IgD-negative memory B cell (primary cell): ENCODE measurements around the gene RBM33. TPM values are rescaled to one million over a fixed set of nuclear protein-coding genes. Genes with fewer than 3 reads are reported as not detected.

ENCODE experiments used
- H3K27ac Mint-ChIP-seq, 3 donors: one replicate each; pipeline ENCODE4 v1.8.0; 2020 to 2022; ENCODE audit warnings: mild to moderate bottlenecking in 3 of 3, mixed read lengths in 3 of 3, moderate library complexity in 1 of 3
- H3K27me3 Mint-ChIP-seq: one replicate; pipeline ENCODE4 v1.8.0; 2021; ENCODE audit warnings: mixed read lengths
- H3K36me3 Mint-ChIP-seq: one replicate; pipeline ENCODE4 v1.8.0; 2020; ENCODE audit warnings: mild to moderate bottlenecking, mixed read lengths
- H3K4me1 Mint-ChIP-seq, 3 donors: one replicate each; pipeline ENCODE4 v1.8.0; 2020 to 2022; ENCODE audit warnings: mixed read lengths in 3 of 3, mild to moderate bottlenecking in 1 of 3
- H3K4me3 Mint-ChIP-seq, 4 donors: one replicate each; pipeline ENCODE4 v1.8.0; 2020 to 2022; ENCODE audit warnings: mild to moderate bottlenecking in 4 of 4, mixed read lengths in 4 of 4, moderate library complexity in 3 of 4
- H3K9me3 Mint-ChIP-seq, 3 donors: one replicate each; pipeline ENCODE4 v1.8.0; 2020 to 2021; ENCODE audit warnings: mixed read lengths in 3 of 3, mild to moderate bottlenecking in 1 of 3
- polyA plus RNA-seq: library from polyadenylated mRNA; unstranded; fragments of 300-500 nt; fragmentation: Illumina TruSeq; gene quantifications from one replicate; pipeline ENCODE4 v1.2.3, GENCODE V29; 2021

The RBM33 gene
- polyA plus RNA-seq, 1 donor from 2014 or later: 72.4 TPM

- Mint-ChIP-seq H3K4me3 (peak overlapping the region in 1 of 4 donors; percentile 50), H3K36me3 (peaks cover 4% of the 10 kb centered on the region), H3K27ac (peak overlapping the region in 1 of 3 donors; percentile 23), H3K4me1 (peaks cover 2 to 6% (median 5%) of the 10 kb centered on the region in 3 donors), H3K9me3 (no peaks in the 10 kb centered on the region), H3K27me3 (peaks cover 8% of the 10 kb centered on the region)
These were observed 144.7 kb downstream of the RBM33 start for GRCh38 chr7:155789001-155789725.

GRCh38 chr7:155790666-155791065 lies 146.2 kb downstream of the RBM33 start:
- Mint-ChIP-seq H3K4me1 (peaks cover 2 to 6% (median 5%) of the 10 kb centered on the region in 3 donors), H3K4me3 (no peak overlapping the region), H3K36me3 (peaks cover 2% of the 10 kb centered on the region), H3K9me3 (no peaks in the 10 kb centered on the region), H3K27me3 (peaks cover 11% of the 10 kb centered on the region), H3K27ac (no peak overlapping the region)

GRCh38 chr7:155791214-155791737 lies 146.8 kb downstream of the RBM33 start:
- Mint-ChIP-seq H3K4me1 (peaks cover 1 to 2% (median 2%) of the 10 kb centered on the region in 3 donors), H3K9me3 (no peaks in the 10 kb centered on the region), H3K27me3 (peaks cover 9% of the 10 kb centered on the region), H3K27ac (peak overlapping the region in 1 of 3 donors; percentile 31), H3K36me3 (no peaks in the 10 kb centered on the region), H3K4me3 (no peak overlapping the region)

DNA sequence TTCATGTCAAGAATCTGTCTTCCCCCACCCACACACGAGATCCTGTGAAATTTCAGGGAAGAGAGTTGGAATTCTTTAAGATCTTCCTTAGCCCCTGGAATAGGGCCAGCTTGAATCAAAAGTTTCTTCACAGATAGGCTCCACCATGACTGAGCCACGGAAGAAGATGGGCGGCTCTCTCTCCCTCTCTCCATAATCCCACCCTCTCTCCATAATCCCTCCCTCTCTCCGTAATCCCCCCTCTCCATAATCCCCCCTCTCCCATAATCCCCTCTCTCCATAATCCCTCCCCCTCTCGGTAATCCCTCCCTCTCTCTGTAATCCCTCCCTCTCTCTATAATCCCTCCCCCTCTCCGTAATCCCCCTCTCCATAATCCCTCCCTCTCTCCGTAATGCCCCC lies 147.4 kb downstream of the RBM33 start:
- Mint-ChIP-seq H3K27me3 (peaks cover 11% of the 10 kb centered on the region), H3K36me3 (no peaks in the 10 kb centered on the region), H3K4me3 (no peak overlapping the region), H3K27ac (no peak overlapping the region), H3K9me3 (no peaks in the 10 kb centered on the region), H3K4me1 (no peaks in the 10 kb centered on the region)

GRCh38 chr7:155792315-155792960 lies 148.0 kb downstream of the RBM33 start:
- H3K36me3 Mint-ChIP-seq: no peaks in the 10 kb centered on the region
- H3K27me3 Mint-ChIP-seq: peaks cover 11% of the 10 kb centered on the region
- H3K9me3 Mint-ChIP-seq: no peaks in the 10 kb centered on the region
- no peak overlapping the region for H3K27ac Mint-ChIP-seq
- H3K4me1 Mint-ChIP-seq: no peaks in the 10 kb centered on the region
- H3K4me3 Mint-ChIP-seq: no peak overlapping the region

GRCh38 chr7:155792999-155793560 lies 148.6 kb downstream of the RBM33 start:
- no peaks in the 10 kb centered on the region for H3K9me3 Mint-ChIP-seq
- H3K27ac Mint-ChIP-seq: no peak overlapping the region
- H3K4me3 Mint-ChIP-seq: no peak overlapping the region
- peaks cover 0 to under 1% (median 0%) of the 10 kb centered on the region in 3 donors for H3K4me1 Mint-ChIP-seq
- no peaks in the 10 kb centered on the region for H3K36me3 Mint-ChIP-seq
- H3K27me3 Mint-ChIP-seq: peaks cover 8% of the 10 kb centered on the region

DNA sequence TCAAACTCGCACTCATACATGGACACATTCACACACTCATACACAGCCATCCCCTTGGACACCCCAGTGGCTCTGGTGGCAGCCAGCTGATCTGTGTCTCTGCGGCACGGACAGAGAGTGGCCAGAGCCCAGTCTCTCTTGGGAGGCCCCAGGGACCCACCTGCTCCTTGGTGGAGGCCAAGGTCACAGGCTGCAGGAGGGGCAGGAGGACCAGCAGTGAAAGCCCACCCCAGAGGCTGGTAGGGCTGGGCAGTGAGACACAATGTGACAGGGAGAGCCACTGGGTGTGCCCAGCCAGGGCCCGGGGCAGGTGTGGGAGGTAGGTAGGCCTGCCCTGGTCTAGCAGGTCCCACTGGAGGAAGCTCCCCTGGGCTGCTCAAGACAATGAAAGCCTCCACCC lies 149.3 kb downstream of the RBM33 start:
- no peak overlapping the region for H3K4me3 Mint-ChIP-seq
- no peaks in the 10 kb centered on the region for H3K9me3 Mint-ChIP-seq
- no peak overlapping the region for H3K27ac Mint-ChIP-seq
- no peaks in the 10 kb centered on the region for H3K36me3 Mint-ChIP-seq
- peaks cover 12% of the 10 kb centered on the region for H3K27me3 Mint-ChIP-seq
- H3K4me1 Mint-ChIP-seq: peaks cover 0 to 6% (median 6%) of the 10 kb centered on the region in 3 donors

DNA sequence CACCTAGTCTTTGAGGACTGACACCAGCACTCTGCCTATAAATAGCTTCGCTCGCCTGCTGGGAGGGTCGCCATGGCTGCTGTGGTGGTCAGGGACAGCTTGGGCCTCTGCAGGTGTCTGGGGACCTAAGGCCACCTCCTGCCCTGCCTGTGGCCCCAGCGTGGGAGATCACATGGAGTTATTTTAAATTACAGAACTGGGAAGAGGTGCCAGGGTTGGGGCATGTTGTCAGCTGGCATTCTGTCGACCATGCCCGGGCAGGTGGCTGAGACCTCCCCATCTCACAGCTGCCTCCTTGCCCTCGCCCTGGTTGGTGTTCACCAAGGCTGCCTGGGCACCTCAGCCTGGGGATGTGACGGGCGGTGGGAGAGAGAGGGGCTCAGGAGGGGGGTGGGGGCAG lies 149.7 kb downstream of the RBM33 start:
- H3K36me3 Mint-ChIP-seq: no peaks in the 10 kb centered on the region
- H3K27ac Mint-ChIP-seq: no peak overlapping the region
- H3K27me3 Mint-ChIP-seq: peaks cover 17% of the 10 kb centered on the region
- no peaks in the 10 kb centered on the region for H3K9me3 Mint-ChIP-seq
- no peak overlapping the region for H3K4me3 Mint-ChIP-seq
- H3K4me1 Mint-ChIP-seq: peaks cover 0 to 7% (median 6%) of the 10 kb centered on the region in 3 donors

- peaks cover 27% of the 10 kb centered on the region for H3K27me3 Mint-ChIP-seq
- H3K27ac Mint-ChIP-seq: no peak overlapping the region
- peaks cover 0 to 7% (median 6%) of the 10 kb centered on the region in 3 donors for H3K4me1 Mint-ChIP-seq
- H3K4me3 Mint-ChIP-seq: no peak overlapping the region
- no peaks in the 10 kb centered on the region for H3K36me3 Mint-ChIP-seq
- peaks cover 0 to 2% (median 0%) of the 10 kb centered on the region in 3 donors for H3K9me3 Mint-ChIP-seq
These were observed 150.9 kb downstream of the RBM33 start for GRCh38 chr7:155795401-155795800.

DNA sequence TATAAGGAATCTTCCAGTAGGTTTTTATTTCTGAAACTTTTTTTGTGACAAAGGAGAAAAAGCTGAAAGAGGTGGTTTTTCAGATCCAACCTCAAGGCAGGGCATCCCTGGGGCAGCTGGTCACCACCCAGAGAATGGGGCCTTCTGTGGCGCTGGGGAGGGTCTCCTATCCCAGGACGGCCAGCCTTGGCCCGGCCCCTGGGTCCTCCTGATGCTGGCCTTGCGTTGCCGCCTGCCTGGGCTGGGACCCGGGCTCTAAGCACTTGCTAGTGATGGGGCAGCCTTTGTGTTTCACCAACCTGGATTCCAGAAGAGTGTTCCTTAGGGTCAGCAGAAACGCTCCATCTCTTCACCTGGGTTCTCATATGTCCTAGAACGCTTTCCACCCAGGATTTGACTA lies 151.5 kb downstream of the RBM33 start:
- peaks cover 33% of the 10 kb centered on the region for H3K27me3 Mint-ChIP-seq
- H3K4me1 Mint-ChIP-seq: peaks cover 0 to 7% (median 6%) of the 10 kb centered on the region in 3 donors
- H3K27ac Mint-ChIP-seq: no peak overlapping the region
- peaks cover 0 to 2% (median 0%) of the 10 kb centered on the region in 3 donors for H3K9me3 Mint-ChIP-seq
- no peak overlapping the region for H3K4me3 Mint-ChIP-seq
- H3K36me3 Mint-ChIP-seq: no peaks in the 10 kb centered on the region

DNA sequence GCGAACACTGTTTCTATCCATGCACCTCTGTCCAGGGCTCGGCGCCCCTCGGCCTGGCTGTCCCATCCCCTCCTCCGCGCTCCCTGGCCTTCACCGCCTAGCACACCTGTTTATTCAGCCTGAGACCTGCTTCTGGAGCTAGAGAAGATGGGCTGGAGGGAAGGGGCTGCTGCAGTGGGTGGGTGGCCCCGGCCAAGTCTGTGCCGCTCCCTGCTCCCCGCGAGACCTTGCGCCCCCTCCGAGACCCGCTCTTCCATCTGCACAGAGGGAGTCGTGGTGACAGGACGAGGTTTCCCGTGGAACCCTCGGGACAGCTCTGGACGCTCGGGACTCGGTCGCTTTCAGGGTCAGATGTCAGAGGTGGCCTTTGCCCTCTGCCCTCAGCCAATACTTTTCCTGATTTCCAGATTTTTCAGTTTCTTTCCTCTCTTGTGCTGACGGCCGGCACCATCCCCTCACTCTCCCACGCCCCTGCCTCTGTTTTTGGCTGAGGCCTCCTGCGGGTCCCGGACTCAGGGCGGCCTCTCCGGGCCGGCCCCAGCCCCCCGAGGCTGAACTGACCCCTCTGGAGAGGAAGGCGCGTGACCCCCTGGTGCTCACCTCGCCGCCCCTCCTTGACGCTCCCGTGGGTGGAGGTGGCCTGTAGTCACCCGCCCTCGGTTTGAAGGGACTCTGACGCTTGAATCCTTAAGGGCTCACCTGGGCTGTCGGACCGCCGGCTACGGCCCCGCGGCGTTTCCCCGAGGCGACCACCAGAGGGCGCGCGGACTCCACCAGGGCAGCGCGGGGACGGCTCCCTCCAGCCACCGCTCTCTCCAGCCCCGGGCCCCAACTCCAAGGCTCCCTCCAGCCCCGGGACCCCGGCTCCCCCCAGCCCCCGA lies 152.2 kb downstream of the RBM33 start:
- peak overlapping the region in 1 of 4 donors; percentile 31 for H3K4me3 Mint-ChIP-seq
- H3K27ac Mint-ChIP-seq: no peak overlapping the region
- no peaks in the 10 kb centered on the region for H3K36me3 Mint-ChIP-seq
- peaks cover 0 to 2% (median 0%) of the 10 kb centered on the region in 3 donors for H3K9me3 Mint-ChIP-seq
- H3K27me3 Mint-ChIP-seq: peaks cover 38% of the 10 kb centered on the region
- peaks cover 0 to 7% (median 6%) of the 10 kb centered on the region in 3 donors for H3K4me1 Mint-ChIP-seq

DNA sequence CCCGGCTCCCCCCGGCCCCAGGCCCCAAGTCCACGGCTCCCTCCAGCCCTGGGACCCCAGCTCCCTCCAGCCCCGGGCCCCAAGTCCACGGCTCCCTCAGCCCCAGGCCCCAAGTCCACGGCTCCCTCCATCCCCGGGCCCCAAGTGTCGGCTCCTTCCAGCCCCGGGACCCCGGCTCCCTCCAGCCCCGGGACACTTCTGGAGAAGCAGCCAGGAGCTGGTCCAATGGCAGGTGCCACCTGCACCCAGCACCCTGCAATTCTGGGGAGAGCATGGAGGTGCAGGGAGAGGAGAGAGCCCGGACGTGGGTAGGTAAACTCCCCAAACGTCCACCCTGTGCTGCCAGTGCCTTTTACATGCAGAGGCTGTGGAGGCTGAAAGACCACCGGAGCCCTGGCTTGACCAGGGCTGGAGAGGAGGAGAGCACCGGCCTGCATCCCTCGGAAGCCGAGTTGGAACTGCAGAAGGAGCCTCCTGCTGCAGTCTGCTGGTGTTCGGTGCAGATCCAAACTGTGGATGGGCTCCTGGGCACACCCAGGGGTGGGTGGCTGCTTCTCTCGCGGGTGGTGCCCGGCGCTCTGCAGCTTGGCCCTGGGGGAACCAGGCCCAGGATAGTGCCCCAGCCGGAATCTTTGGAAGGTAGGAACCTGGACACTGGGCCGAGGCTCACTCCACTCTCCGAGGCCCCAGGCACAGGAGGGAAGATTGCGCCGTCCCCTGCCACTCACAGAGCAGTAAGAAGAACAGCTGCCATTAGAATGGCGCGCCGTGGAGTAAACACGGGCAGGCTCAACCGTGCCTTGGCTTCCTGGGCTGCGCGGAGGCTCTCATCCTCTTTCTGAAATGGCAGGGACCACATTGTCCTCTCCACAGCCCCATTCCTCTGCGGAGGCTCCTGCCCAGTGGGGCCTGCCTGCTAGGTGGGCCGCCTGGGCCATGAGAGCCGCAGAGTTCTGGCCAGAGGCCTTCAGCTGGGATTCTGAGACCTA lies 153.1 kb downstream of the RBM33 start:
- no peaks in the 10 kb centered on the region for H3K36me3 Mint-ChIP-seq
- H3K27ac Mint-ChIP-seq: no peak overlapping the region
- peak overlapping the region in 1 of 4 donors; percentile 23 for H3K4me3 Mint-ChIP-seq
- peaks cover 0 to 2% (median 0%) of the 10 kb centered on the region in 3 donors for H3K9me3 Mint-ChIP-seq
- peaks cover 0 to 7% (median 6%) of the 10 kb centered on the region in 3 donors for H3K4me1 Mint-ChIP-seq
- peaks cover 42% of the 10 kb centered on the region for H3K27me3 Mint-ChIP-seq

DNA sequence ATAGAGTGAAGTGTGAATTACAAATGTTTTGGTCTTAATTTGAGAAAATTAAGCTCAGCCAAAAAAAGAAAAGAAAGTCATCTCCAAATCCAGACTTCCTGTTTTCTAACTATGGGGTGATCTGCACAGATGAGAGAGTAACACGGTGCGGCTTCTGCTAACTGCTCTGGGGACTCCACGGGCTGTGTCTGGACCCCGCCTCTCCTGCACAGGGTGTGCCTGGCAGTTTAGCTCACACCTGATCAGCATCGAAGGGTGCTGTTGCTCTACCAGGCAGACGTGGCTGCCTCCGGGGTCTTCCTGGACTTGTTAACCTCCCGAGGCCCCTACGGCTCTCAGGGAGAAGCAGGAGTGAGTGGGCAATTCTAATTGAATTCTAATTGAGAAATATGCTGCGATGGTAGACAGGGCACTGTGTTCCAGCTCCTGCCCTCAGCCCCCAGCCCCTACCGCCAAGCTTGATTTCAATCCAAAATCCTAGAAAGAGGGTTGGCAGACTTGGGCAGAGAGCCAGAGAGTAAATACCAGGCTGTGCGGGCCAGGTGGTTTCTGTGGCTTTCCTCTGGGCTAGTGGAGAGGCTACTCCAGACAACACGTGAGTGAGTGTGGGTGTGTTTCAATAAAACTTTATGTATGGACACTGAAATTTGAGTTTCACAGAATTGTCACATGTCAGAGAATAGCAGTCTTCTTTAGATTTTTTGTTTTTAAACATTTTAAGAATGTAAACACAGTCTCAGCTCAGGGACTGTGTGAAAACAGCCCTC lies 154.4 kb downstream of the RBM33 start:
- Mint-ChIP-seq H3K36me3 (no peaks in the 10 kb centered on the region), H3K4me3 (peak overlapping the region in 1 of 4 donors; percentile 30), H3K27me3 (peaks cover 46% of the 10 kb centered on the region), H3K27ac (peak overlapping the region in 1 of 3 donors; percentile 7), H3K4me1 (peaks cover 2 to 11% (median 7%) of the 10 kb centered on the region in 3 donors), H3K9me3 (peaks cover 0 to 2% (median 0%) of the 10 kb centered on the region in 3 donors)
